ENCODE data around the gene EXOC3L1. TPM values are rescaled to one million over a fixed set of nuclear protein-coding genes. Genes with fewer than 3 reads are reported as not detected.

Gene EXOC3L1
- total RNA-seq, 1 donor from 2014 or later, result 0.45 TPM

DNA sequence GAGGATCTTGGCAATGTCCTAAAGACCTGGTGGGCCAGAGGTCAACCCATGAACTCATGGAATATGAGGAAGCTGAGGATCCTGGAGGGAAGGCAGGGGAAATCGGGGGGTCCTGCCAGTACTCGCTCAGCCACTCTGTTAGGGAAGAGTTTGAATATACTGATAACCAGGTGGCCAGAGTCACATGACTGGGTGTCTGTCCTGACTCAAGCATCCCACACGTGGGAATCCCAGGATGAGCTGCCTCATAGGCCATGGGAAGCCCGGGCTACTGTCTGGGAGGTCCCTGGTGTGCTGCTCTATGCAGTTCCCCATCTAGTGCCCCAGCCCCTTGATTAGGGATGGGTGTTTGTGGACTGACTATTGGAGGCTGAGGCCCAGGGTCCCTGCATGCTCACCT lies 1.6 kb downstream of the EXOC3L1 start:
- peaks cover 18% of the 10 kb centered on the region for H3K4me1 ChIP-seq (ENCODE audit: insufficient read depth, low read length)
- H3K27me3 ChIP-seq (ENCODE audit: insufficient read depth, low read length), result no peaks in the 10 kb centered on the region
- no peaks in the 10 kb centered on the region for H3K36me3 Mint-ChIP-seq (ENCODE audit: low read depth, unreplicated experiment)
- H3K4me3 ChIP-seq (ENCODE audit: insufficient read depth, low read depth, low read length), result no peak overlapping the region
- no peaks in the 10 kb centered on the region for H3K36me3 ChIP-seq (ENCODE audit: insufficient read depth, low read length)
- H3K79me2 ChIP-seq (ENCODE audit: insufficient read depth, low read length), result peaks cover 14% of the 10 kb centered on the region
- FAIRE-seq (no peak), DNase-seq (ENCODE audit: low read depth) (no peak)
- H3K27me3 Mint-ChIP-seq (ENCODE audit: low read depth, unreplicated experiment), result no peaks in the 10 kb centered on the region
- no peaks in the 10 kb centered on the region for H3K9me3 Mint-ChIP-seq (ENCODE audit: unreplicated experiment)
- no peaks in the 10 kb centered on the region for H3K9me3 ChIP-seq (ENCODE audit: insufficient read depth, low read depth, low read length)
- peaks cover 30% of the 10 kb centered on the region for H4K20me1 ChIP-seq (ENCODE audit: insufficient read depth, low read length)
- H3K27ac Mint-ChIP-seq (ENCODE audit: unreplicated experiment), result no peak overlapping the region
- H3K4me1 Mint-ChIP-seq (ENCODE audit: low read depth, unreplicated experiment), result peaks cover 22% of the 10 kb centered on the region
- no peak overlapping the region for H2AFZ ChIP-seq (ENCODE audit: low read depth, low read length)
- no peak overlapping the region for H3K4me2 ChIP-seq (ENCODE audit: low read length)
- no peak overlapping the region for H3K27ac ChIP-seq (ENCODE audit: low read depth, low read length)
- no peak overlapping the region for H3K9ac ChIP-seq (ENCODE audit: low read length)
- no peak for TF ChIP-seq CTCF (IDR thresholded peaks at IDR 0.05; ENCODE audit: insufficient read depth, low read depth, low read length)
- TF ChIP-seq EZH2 (IDR thresholded peaks at IDR 0.05; ENCODE audit: insufficient read depth, low read length), result no peak
- peak overlapping the region; percentile 71 for H3K4me3 Mint-ChIP-seq (ENCODE audit: unreplicated experiment)

DNA sequence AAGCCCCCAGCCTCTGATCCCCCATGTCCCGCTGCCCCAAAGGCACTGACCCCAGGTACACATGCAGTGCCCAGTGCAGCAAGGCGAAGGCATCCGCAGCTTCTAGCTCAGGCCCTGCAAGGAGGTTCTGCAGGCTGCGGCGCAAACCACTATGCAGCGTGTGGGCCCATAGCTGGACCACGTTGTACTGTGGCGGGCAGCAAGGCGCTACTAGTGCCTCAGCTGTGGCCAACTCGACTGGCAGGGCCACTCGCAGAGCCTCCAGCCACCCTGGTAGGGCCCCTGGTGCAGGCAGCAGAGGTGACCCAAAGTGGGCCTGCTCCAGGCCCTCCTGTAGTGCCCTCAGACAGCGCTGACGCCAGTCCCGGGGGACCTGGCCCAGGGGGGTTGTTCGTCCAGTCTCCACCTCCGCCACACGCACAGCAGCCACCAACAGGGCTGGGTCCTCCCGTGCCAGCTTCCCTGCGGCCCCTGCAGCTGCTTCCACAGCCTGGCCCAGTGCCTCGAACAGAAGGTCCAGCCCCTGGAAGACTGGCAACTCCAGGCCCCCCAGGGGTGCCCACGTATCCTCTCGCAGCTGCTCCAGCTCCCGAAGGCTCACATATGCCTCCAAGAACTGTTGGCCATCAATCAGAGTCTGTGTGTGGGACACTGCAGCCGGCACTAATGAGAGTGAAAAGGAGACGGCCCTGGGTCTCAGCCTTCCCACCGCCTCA lies 2.6 kb downstream of the EXOC3L1 start:
- H3K27ac Mint-ChIP-seq (ENCODE audit: unreplicated experiment), result no peak overlapping the region
- no peak for FAIRE-seq
- no peak for TF ChIP-seq CTCF (IDR thresholded peaks at IDR 0.05; ENCODE audit: insufficient read depth, low read depth, low read length)
- TF ChIP-seq EZH2 (IDR thresholded peaks at IDR 0.05; ENCODE audit: insufficient read depth, low read length), result no peak

GRCh38 chr16:67186550-67186950 lies 3.4 kb downstream of the EXOC3L1 start:
- no peak for FAIRE-seq
- H2AFZ ChIP-seq (ENCODE audit: low read depth, low read length), result no peak overlapping the region

More for the DNA sequence above, 2.6 kb downstream of the EXOC3L1 start:
- Histone ChIP-seq H3K36me3 (ENCODE audit: insufficient read depth, low read length) (no peaks in the 10 kb centered on the region), H3K9ac (ENCODE audit: low read length) (no peak overlapping the region), H3K79me2 (ENCODE audit: insufficient read depth, low read length) (peaks cover 14% of the 10 kb centered on the region), H3K4me2 (ENCODE audit: low read length) (no peak overlapping the region), H3K27me3 (ENCODE audit: insufficient read depth, low read length) (no peaks in the 10 kb centered on the region), H4K20me1 (ENCODE audit: insufficient read depth, low read length) (peaks cover 22% of the 10 kb centered on the region), H3K4me1 (ENCODE audit: insufficient read depth, low read length) (peaks cover 21% of the 10 kb centered on the region), H2AFZ (ENCODE audit: low read depth, low read length) (no peak overlapping the region), H3K9me3 (ENCODE audit: insufficient read depth, low read depth, low read length) (no peaks in the 10 kb centered on the region), H3K27ac (ENCODE audit: low read depth, low read length) (no peak overlapping the region), H3K4me3 (ENCODE audit: insufficient read depth, low read depth, low read length) (no peak overlapping the region)
- Mint-ChIP-seq H3K27me3 (ENCODE audit: low read depth, unreplicated experiment) (no peaks in the 10 kb centered on the region), H3K9me3 (ENCODE audit: unreplicated experiment) (no peaks in the 10 kb centered on the region), H3K36me3 (ENCODE audit: low read depth, unreplicated experiment) (no peaks in the 10 kb centered on the region), H3K4me3 (ENCODE audit: unreplicated experiment) (no peak overlapping the region), H3K4me1 (ENCODE audit: low read depth, unreplicated experiment) (peaks cover 15% of the 10 kb centered on the region)
- DNase-seq (ENCODE audit: low read depth), result no peak

More at GRCh38 chr16:67186550-67186950, 3.4 kb downstream of the EXOC3L1 start:
- H3K4me1 ChIP-seq (ENCODE audit: insufficient read depth, low read length), result peaks cover 26% of the 10 kb centered on the region
- H3K27me3 ChIP-seq (ENCODE audit: insufficient read depth, low read length), result no peaks in the 10 kb centered on the region
- H3K79me2 ChIP-seq (ENCODE audit: insufficient read depth, low read length), result peaks cover 12% of the 10 kb centered on the region
- no peaks in the 10 kb centered on the region for H3K27me3 Mint-ChIP-seq (ENCODE audit: low read depth, unreplicated experiment)
- H3K9ac ChIP-seq (ENCODE audit: low read length), result no peak overlapping the region
- no peak overlapping the region for H3K27ac Mint-ChIP-seq (ENCODE audit: unreplicated experiment)
- no peak overlapping the region for H3K4me2 ChIP-seq (ENCODE audit: low read length)
- H3K9me3 Mint-ChIP-seq (ENCODE audit: unreplicated experiment), result no peaks in the 10 kb centered on the region
- peaks cover 27% of the 10 kb centered on the region for H4K20me1 ChIP-seq (ENCODE audit: insufficient read depth, low read length)
- DNase-seq (ENCODE audit: low read depth), result no peak
- TF ChIP-seq EZH2 (IDR thresholded peaks at IDR 0.05; ENCODE audit: insufficient read depth, low read length) (no peak), CTCF (IDR thresholded peaks at IDR 0.05; ENCODE audit: insufficient read depth, low read depth, low read length) (no peak)
- no peaks in the 10 kb centered on the region for H3K36me3 Mint-ChIP-seq (ENCODE audit: low read depth, unreplicated experiment)
- H3K4me1 Mint-ChIP-seq (ENCODE audit: low read depth, unreplicated experiment), result peaks cover 15% of the 10 kb centered on the region
- no peak overlapping the region for H3K27ac ChIP-seq (ENCODE audit: low read depth, low read length)
- H3K9me3 ChIP-seq (ENCODE audit: insufficient read depth, low read depth, low read length), result no peaks in the 10 kb centered on the region
- H3K4me3 ChIP-seq (ENCODE audit: insufficient read depth, low read depth, low read length), result no peak overlapping the region
- H3K36me3 ChIP-seq (ENCODE audit: insufficient read depth, low read length), result no peaks in the 10 kb centered on the region
- H3K4me3 Mint-ChIP-seq (ENCODE audit: unreplicated experiment), result no peak overlapping the region

All from astrocyte (in vitro differentiated cells and primary cell).